SK-N-SH (cell line): ENCODE data around the gene ELL3. TPM values are rescaled to one million over a fixed set of nuclear protein-coding genes. Genes with fewer than 3 reads are reported as not detected.
A peak's percentile ranks its signal among the peaks of the same experiment; 100 is the strongest.

Experiments
- CTCF ChIA-PET: fragments of 300-600, 350-600 bp; formaldehyde crosslinking; extraction: SDS; loops from one replicate; lab custom pipeline; 2021; lab: Yijun Ruan, JAX
- POLR2A ChIA-PET: fragments of 350-600 bp; sonication (Branson Sonifier 250); formaldehyde crosslinking; extraction: SDS; loops from one replicate; lab custom pipeline; 2020; ENCODE audit warnings: antibody characterized with exemption, inconsistent platforms; lab: Yijun Ruan, JAX
- DNase-seq: peaks from one replicate; pipeline ENCODE4 v3.0.0; 2012
- H2AFZ ChIP-seq: fragments of 200-600 bp; sonication (generic); 2 replicates; pipeline ENCODE4 v1.8.1; 2016; ENCODE audit warnings: antibody characterized with exemption, mild to moderate bottlenecking, low read depth
- H3F3A ChIP-seq: fragments of 200-600 bp; sonication (generic); replicated peaks from 2 replicates; pipeline ENCODE3; 2016; ENCODE audit warnings: antibody characterized with exemption, mild to moderate bottlenecking; ENCODE audit not compliant: insufficient read depth
- H3K27ac ChIP-seq, 2 experiments: fragments of 200-500 bp in 1 of 2; fragments of 200-600 bp in 1 of 2; sonication (Bioruptor generic) in 1 of 2; sonication (generic), shearing (Covaris generic) in 1 of 2; 2 replicates each; pipeline versions ENCODE4 v1.5.1 to v1.6.1; 2014 to 2016; ENCODE audit warnings: low read depth in 2 of 2, inconsistent platforms in 1 of 2, low read length in 1 of 2, mild to moderate bottlenecking in 1 of 2, mixed read lengths in 1 of 2
- H3K27me3 ChIP-seq: fragments of 200-600 bp; sonication (generic), shearing (Covaris generic); 2 replicates; pipeline ENCODE4 v1.6.1; 2016; ENCODE audit warnings: mixed run types; ENCODE audit not compliant: insufficient read depth
- H3K36me3 ChIP-seq, 2 experiments: fragments of 200-500 bp in 1 of 2; fragments of 200-600 bp in 1 of 2; sonication (Bioruptor generic) in 1 of 2; sonication (generic) in 1 of 2; replicated peaks in 1 of 2; 2 replicates each; pipeline versions ENCODE3 to v1.5.1; 2014 to 2016; ENCODE audit warnings: low read length in 1 of 2, mild to moderate bottlenecking in 1 of 2; ENCODE audit not compliant: insufficient read depth in 2 of 2, control insufficient read depth in 1 of 2
- H3K4me1 ChIP-seq, 2 experiments: fragments of 200-500 bp in 1 of 2; fragments of 200-600 bp in 1 of 2; sonication (Bioruptor generic) in 1 of 2; sonication (generic), shearing (Covaris generic) in 1 of 2; 2 replicates each; pipeline versions ENCODE4 v1.5.1 to v1.6.1; 2014 to 2016; ENCODE audit warnings: low read depth in 1 of 2, low read length in 1 of 2, mixed run types in 1 of 2; ENCODE audit not compliant: insufficient read depth in 2 of 2, control insufficient read depth in 1 of 2
- H3K4me2 ChIP-seq: fragments of 200-600 bp; sonication (generic), shearing (Covaris generic); 2 replicates; pipeline ENCODE4 v1.6.1; 2017; ENCODE audit warnings: mixed run types
- H3K4me3 ChIP-seq, 2 experiments: fragments of 200-500 bp in 1 of 2; fragments of 200-600 bp in 1 of 2; sonication (Bioruptor generic) in 1 of 2; sonication (generic), shearing (Covaris generic) in 1 of 2; 2 replicates each; pipeline versions ENCODE4 v1.5.1 to v1.8.1; 2014 to 2016; ENCODE audit warnings: low read depth in 2 of 2, inconsistent platforms in 1 of 2, low read length in 1 of 2, mild to moderate bottlenecking in 1 of 2, mixed read lengths in 1 of 2, moderate library complexity in 1 of 2
- H3K79me2 ChIP-seq: fragments of 200-600 bp; sonication (generic); 2 replicates; pipeline ENCODE4 v1.8.1; 2017; ENCODE audit warnings: mild to moderate bottlenecking; ENCODE audit not compliant: insufficient read depth
- H3K9ac ChIP-seq: fragments of 200-600 bp; sonication (generic); 2 replicates; pipeline ENCODE4 v1.6.1; 2017; ENCODE audit warnings: mixed run types
- H3K9me2 ChIP-seq: fragments of 200-600 bp; sonication (generic); 2 replicates; pipeline ENCODE4 v1.6.1; 2017; ENCODE audit warnings: mixed run types
- H3K9me3 ChIP-seq: fragments of 200-600 bp; sonication (generic); 2 replicates; pipeline ENCODE4 v1.6.1; 2017; ENCODE audit warnings: mixed run types, mild to moderate bottlenecking, moderate library complexity
- H4K20me1 ChIP-seq: fragments of 200-600 bp; sonication (generic); 2 replicates; pipeline ENCODE4 v1.6.1; 2017; ENCODE audit warnings: mild to moderate bottlenecking, mixed run types; ENCODE audit not compliant: insufficient read depth
- ELF1 ChIP-seq: IDR thresholded peaks from 2 replicates; pipeline ENCODE4 v1.4.0; 2012
- EP300 ChIP-seq, 2 experiments: IDR thresholded peaks; 2 replicates each; pipeline versions ENCODE4 v1.4.0 to v1.6.1; 2012; ENCODE audit warnings: borderline replicate concordance in 1 of 2, low read depth in 1 of 2, low read length in 1 of 2
- EZH2phosphoT487 ChIP-seq: fragments of 200-600 bp; sonication (generic); IDR thresholded peaks from 2 replicates; pipeline ENCODE4 v1.6.1; 2017; ENCODE audit warnings: low read depth, mixed run types, mild to moderate bottlenecking, antibody characterized with exemption, moderate library complexity, borderline replicate concordance
- FOSL2 ChIP-seq: IDR thresholded peaks from 2 replicates; pipeline ENCODE4 v1.4.0; 2012; ENCODE audit warnings: low read depth, mild to moderate bottlenecking, moderate library complexity, borderline replicate concordance
- JUND ChIP-seq: IDR thresholded peaks from 2 replicates; pipeline ENCODE4 v1.4.0; 2012
- MXI1 ChIP-seq: IDR thresholded peaks from 2 replicates; pipeline ENCODE4 v1.6.1; 2012; ENCODE audit warnings: mild to moderate bottlenecking, low read depth, low read length, improper control_type of control experiment
- NRF1 ChIP-seq: IDR thresholded peaks from 2 replicates; pipeline ENCODE4 v1.6.1; 2012; ENCODE audit warnings: low read depth, mild to moderate bottlenecking, low read length
- PBX3 ChIP-seq: IDR thresholded peaks from 2 replicates; pipeline ENCODE4; 2012
- POLR2AphosphoS5 ChIP-seq: IDR thresholded peaks from 2 replicates; pipeline ENCODE4 v1.6.1; 2012; ENCODE audit warnings: low read depth, low read length
- SIN3A ChIP-seq: IDR thresholded peaks from 2 replicates; pipeline ENCODE4 v1.6.1; 2012; ENCODE audit warnings: low read depth, mild to moderate bottlenecking, low read length, moderate library complexity, borderline replicate concordance
- SMC3 ChIP-seq: IDR thresholded peaks from 2 replicates; pipeline ENCODE4 v1.6.1; 2012; ENCODE audit warnings: low read depth, low read length, improper control_type of control experiment
- TAF1 ChIP-seq: IDR thresholded peaks from 2 replicates; pipeline ENCODE4 v1.6.1; 2012; ENCODE audit warnings: low read depth, mild to moderate bottlenecking, low read length, moderate library complexity, borderline replicate concordance
- YY1 ChIP-seq: IDR thresholded peaks from 2 replicates; pipeline ENCODE4 v1.4.0; 2012; ENCODE audit warnings: low read depth, mild to moderate bottlenecking
- WGBS: methylation state at CpG from one replicate; pipeline ENCODE4 v1.1.6; 2017; ENCODE audit warnings: low lambda C conversion rate; 5-methylcytosine and 5-hydroxymethylcytosine counted together
- polyA plus RNA-seq, 3 experiments: library from polyadenylated mRNA; depleted of rRNA; stranded (reverse); fragments of >200 nt; gene quantifications; 2 replicates each; pipeline ENCODE4 v1.2.3, GENCODE V29; 2012
- TF ChIP-seq, protein P1 (sequence below): IDR thresholded peaks from 2 replicates; pipeline ENCODE4 v1.6.1; 2012; ENCODE audit warnings: mild to moderate bottlenecking, low read depth, low read length, moderate library complexity
- TF ChIP-seq, protein P2 (sequence below): IDR thresholded peaks from 2 replicates; pipeline ENCODE4 v1.4.0; 2012; ENCODE audit warnings: low read depth, borderline replicate concordance

Gene ELL3
- polyA plus RNA-seq, 1 of the 3 experiments (the other 2 are of a cell fraction), result 0.67 TPM

DNA sequence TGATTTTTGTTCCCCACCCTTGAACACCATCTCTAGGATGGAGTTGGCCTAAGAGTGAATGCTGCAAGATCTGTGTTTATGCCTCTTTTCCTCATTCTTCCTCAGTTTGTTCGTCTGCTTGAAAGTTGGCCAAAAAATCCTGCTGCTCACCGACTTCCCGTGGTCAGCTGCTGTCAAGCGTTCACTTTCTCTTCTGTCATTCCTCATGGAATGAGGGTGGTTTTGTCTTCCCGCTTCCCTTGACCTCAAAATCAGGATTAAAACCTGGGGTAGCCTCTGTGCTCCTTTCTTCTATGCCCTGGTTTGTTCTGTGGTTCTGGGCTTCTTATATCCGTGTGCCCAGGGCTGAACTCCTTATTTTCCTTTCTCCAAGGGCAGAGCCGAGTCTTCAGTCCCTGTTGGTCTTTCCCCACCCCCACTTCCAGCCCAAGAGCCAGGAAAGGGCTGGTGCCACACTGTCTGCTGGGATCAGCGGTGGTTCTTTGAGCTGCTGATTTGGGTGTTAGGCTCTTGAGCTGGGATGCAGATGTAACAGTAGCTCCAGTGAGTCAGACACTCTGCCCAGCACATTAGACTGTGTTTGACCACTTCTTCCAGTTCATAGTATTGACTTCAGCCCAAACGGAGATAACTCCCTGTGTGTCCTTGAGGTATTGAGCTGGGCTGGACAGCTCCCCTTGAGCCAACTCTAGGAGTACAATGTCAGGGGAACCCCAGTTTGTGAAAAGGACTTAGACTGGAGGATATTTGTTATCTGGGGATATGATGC is 17.7 kb upstream of the ELL3 start:
- Histone ChIP-seq H3K9me3 (no peaks in the 10 kb centered on the region), H3K4me1 (peaks cover 20 to 21% of the 10 kb centered on the region in 2 experiments; a peak in 3 of 4 replicates), H3K4me3 (peak overlapping the region in 1 of 2 experiments; percentile 99; a peak in 2 of 4 replicates), H3K4me2 (peak overlapping the region; percentile 99), H2AFZ (no peak overlapping the region), H3K9ac (peak overlapping the region; percentile 100; the same call in 1 of the 2 replicates), H4K20me1 (peaks cover 28% of the 10 kb centered on the region), H3K79me2 (peaks cover 38% of the 10 kb centered on the region), H3K36me3 (peaks cover 37 to 46% of the 10 kb centered on the region in 2 experiments), H3K9me2 (no peaks in the 10 kb centered on the region), H3K27ac (peak overlapping the region in 1 of 2 experiments; percentile 48; a peak in 2 of 4 replicates)
- CTCF ChIA-PET, result interaction anchor here (0.7 to 4.1 kb wide), 2 partner anchors 25 to 413 kb away, joined by 3 to 14 read pairs; no protein-coding TSS in a partner anchor
- DNase-seq, result no peak
- no peak for TF ChIP-seq TAF1
- no peak for TF ChIP-seq YY1
- TF ChIP-seq, protein P1, sequence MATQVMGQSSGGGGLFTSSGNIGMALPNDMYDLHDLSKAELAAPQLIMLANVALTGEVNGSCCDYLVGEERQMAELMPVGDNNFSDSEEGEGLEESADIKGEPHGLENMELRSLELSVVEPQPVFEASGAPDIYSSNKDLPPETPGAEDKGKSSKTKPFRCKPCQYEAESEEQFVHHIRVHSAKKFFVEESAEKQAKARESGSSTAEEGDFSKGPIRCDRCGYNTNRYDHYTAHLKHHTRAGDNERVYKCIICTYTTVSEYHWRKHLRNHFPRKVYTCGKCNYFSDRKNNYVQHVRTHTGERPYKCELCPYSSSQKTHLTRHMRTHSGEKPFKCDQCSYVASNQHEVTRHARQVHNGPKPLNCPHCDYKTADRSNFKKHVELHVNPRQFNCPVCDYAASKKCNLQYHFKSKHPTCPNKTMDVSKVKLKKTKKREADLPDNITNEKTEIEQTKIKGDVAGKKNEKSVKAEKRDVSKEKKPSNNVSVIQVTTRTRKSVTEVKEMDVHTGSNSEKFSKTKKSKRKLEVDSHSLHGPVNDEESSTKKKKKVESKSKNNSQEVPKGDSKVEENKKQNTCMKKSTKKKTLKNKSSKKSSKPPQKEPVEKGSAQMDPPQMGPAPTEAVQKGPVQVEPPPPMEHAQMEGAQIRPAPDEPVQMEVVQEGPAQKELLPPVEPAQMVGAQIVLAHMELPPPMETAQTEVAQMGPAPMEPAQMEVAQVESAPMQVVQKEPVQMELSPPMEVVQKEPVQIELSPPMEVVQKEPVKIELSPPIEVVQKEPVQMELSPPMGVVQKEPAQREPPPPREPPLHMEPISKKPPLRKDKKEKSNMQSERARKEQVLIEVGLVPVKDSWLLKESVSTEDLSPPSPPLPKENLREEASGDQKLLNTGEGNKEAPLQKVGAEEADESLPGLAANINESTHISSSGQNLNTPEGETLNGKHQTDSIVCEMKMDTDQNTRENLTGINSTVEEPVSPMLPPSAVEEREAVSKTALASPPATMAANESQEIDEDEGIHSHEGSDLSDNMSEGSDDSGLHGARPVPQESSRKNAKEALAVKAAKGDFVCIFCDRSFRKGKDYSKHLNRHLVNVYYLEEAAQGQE, result peak; percentile 90
- TF ChIP-seq, protein P2, sequence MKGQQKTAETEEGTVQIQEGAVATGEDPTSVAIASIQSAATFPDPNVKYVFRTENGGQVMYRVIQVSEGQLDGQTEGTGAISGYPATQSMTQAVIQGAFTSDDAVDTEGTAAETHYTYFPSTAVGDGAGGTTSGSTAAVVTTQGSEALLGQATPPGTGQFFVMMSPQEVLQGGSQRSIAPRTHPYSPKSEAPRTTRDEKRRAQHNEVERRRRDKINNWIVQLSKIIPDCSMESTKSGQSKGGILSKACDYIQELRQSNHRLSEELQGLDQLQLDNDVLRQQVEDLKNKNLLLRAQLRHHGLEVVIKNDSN, result no peak
- no peak for TF ChIP-seq POLR2AphosphoS5
- no peak for TF ChIP-seq ELF1
- TF ChIP-seq, all 33 proteins: peak for 1
- 86% methylated on average over 8 of the region's 9 CpGs for WGBS
- Histone ChIP-seq H3F3A (peaks cover 47% of the 10 kb centered on the region), H3K27me3 (no peaks in the 10 kb centered on the region)
- POLR2A ChIA-PET, result no interaction called here

DNA sequence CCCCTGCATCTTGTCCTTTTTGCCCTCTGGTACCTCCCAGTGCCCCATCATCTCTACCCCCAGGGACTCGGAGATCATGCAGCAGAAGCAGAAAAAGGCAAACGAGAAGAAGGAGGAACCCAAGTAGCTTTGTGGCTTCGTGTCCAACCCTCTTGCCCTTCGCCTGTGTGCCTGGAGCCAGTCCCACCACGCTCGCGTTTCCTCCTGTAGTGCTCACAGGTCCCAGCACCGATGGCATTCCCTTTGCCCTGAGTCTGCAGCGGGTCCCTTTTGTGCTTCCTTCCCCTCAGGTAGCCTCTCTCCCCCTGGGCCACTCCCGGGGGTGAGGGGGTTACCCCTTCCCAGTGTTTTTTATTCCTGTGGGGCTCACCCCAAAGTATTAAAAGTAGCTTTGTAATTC is 16.9 kb upstream of the ELL3 start:
- no peak overlapping the region for H2AFZ ChIP-seq
- peaks cover 37 to 38% of the 10 kb centered on the region in 2 experiments for H3K36me3 ChIP-seq
- no peaks in the 10 kb centered on the region for H3K27me3 ChIP-seq
- H3K27ac ChIP-seq, result peak overlapping the region; percentile 17 to 48; a peak in 3 of 4 replicates
- no peaks in the 10 kb centered on the region for H3K9me2 ChIP-seq
- WGBS, result 90% methylated on average over 9 of the region's 10 CpGs
- peak overlapping the region; percentile 99 for H3K4me2 ChIP-seq
- H3K4me3 ChIP-seq, result peak overlapping the region; percentile 76 to 99
- CTCF ChIA-PET, result interaction anchor here (2.4 to 4.1 kb wide), 2 partner anchors 16 to 25 kb away, joined by 7 to 14 read pairs; partner anchors contain the start of gene ELL3
- H4K20me1 ChIP-seq, result peaks cover 28% of the 10 kb centered on the region
- H3F3A ChIP-seq, result peaks cover 47% of the 10 kb centered on the region
- POLR2A ChIA-PET, result interaction anchor here (1.4 kb wide), 1 partner anchor 31 kb away, joined by 3 read pairs; the partner anchor contains the start of gene MFAP1
- H3K9ac ChIP-seq, result peak overlapping the region; percentile 100; the same call in 1 of the 2 replicates
- no peaks in the 10 kb centered on the region for H3K9me3 ChIP-seq
- DNase-seq, result no peak
- H3K79me2 ChIP-seq, result peaks cover 38% of the 10 kb centered on the region
- H3K4me1 ChIP-seq, result peaks cover 18 to 20% of the 10 kb centered on the region in 2 experiments; a peak in 3 of 4 replicates
- no peak for TF ChIP-seq FOSL2
- TF ChIP-seq SMC3, result no peak
- no peak for TF ChIP-seq SIN3A
- no peak for TF ChIP-seq PBX3
- no peak for TF ChIP-seq EP300 (IDR thresholded peaks at IDR 0.05; ENCODE audit: borderline replicate concordance in 1 of 2, low read depth in 1 of 2, low read length in 1 of 2)
- TF ChIP-seq JUND, result no peak
- no peak for TF ChIP-seq ELF1
- TF ChIP-seq, protein P1, result no peak
- TF ChIP-seq NRF1, result no peak
- TF ChIP-seq EZH2phosphoT487, result no peak
- no peak for TF ChIP-seq MXI1
- no peak for TF ChIP-seq POLR2AphosphoS5
